Skeletal muscle satellite cell (primary cell): Measurements from ENCODE around the gene GFER.
"Not testable (repeated sequence)": the region's sequence is repeated elsewhere in the genome, so short reads cannot be mapped to it uniquely, and the experiment has no call there.

Experiments
- H3K27me3 ChIP-seq: 2 replicates; pipeline ENCODE4 v1.7.0; 2013; ENCODE audit warnings: low read length; ENCODE audit not compliant: control insufficient read depth, insufficient read depth
- H3K36me3 ChIP-seq: 2 replicates; pipeline ENCODE4 v1.7.0; 2013; ENCODE audit warnings: mild to moderate bottlenecking, control low read depth, low read length; ENCODE audit not compliant: insufficient read depth
- H3K4me1 ChIP-seq: 2 replicates; pipeline ENCODE4 v1.7.0; 2013; ENCODE audit warnings: low read length; ENCODE audit not compliant: control insufficient read depth, insufficient read depth
- H3K4me2 ChIP-seq: 2 replicates; pipeline ENCODE4 v1.7.0; 2013; ENCODE audit warnings: mild to moderate bottlenecking, low read length
- H3K4me3 ChIP-seq: 2 replicates; pipeline ENCODE4 v1.7.0; 2013; ENCODE audit warnings: low read length
- H3K9ac ChIP-seq: 2 replicates; pipeline ENCODE4 v1.7.0; 2013; ENCODE audit warnings: mild to moderate bottlenecking, low read depth, low read length, moderate library complexity
- H3K9me3 ChIP-seq: replicated peaks from 2 replicates; pipeline ENCODE4 v1.7.0; 2013; ENCODE audit warnings: mild to moderate bottlenecking, control low read depth, low read length

GFER gene

DNA sequence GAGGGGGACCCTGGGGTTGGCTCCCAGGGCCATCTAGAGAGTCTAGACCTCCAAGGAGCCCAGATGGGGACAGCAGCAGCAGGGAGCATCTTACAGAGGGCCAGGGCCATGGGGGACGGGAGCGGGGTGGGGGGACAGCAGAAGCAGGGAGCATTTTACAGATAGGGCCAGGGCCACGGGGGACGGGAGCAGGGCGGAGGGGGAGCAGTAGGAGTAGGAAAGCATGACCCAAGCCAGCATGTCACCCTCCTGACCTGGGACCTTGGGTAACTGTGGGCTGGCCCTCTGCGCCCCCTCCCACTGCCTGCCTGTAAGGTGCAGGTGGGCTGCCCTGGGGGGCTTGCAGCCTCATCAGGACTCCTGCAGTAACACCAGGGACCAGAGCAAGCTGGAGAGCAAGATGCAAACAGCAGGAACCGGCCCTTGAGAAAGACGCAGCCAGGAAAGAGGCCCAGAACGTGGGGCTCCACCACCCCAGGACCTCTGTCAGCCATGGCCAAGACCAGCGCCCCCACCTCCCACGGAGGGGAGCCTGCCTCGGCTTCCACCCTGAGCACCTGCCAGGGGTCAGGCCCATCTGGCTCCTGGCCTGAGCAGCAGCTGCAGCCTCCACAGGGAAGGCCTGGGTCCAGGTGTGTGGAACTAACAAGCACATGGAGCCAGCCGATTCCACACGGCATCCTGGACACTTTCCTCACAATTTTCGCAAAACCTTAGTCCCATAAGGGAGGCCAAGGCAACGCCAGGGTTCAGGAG lies 23.3 kb downstream of the GFER start:
- Histone ChIP-seq H3K9me3 (no peaks in the 10 kb centered on the region), H3K4me2 (peak overlapping the region; percentile 93), H3K9ac (peak overlapping the region; percentile 95), H3K4me3 (peak overlapping the region; percentile 74), H3K4me1 (peaks cover 58% of the 10 kb centered on the region), H3K27me3 (no peaks in the 10 kb centered on the region), H3K36me3 (peaks cover 14% of the 10 kb centered on the region)

DNA sequence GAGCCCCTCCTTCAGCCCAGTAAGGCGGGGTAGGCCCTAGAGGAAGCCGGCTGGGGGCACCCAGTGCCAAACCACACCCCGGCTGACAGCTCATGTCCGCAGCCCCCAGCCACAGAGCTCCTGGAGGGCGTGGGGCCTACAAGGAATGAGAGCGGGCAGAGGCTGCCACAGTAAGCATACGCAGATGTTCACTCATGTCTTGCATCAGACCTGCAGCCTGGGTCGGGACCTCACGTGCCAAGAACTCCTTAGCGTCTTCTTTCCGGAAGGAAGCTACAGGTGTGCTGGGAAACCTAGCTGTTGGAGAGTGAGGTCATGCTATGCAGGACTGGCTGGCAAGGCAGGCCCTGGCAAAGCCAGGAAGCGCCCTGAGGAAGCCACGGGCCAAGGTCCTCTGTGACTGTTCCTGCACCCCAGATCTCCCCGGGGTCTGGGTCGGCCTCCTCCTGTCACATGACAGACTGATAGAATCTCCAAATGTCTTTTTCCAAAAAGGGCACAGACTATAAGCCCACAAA lies 24.1 kb downstream of the GFER start:
- H3K36me3 ChIP-seq, result peaks cover 6% of the 10 kb centered on the region
- peak overlapping the region; percentile 74 for H3K4me3 ChIP-seq
- no peaks in the 10 kb centered on the region for H3K9me3 ChIP-seq
- peaks cover 58% of the 10 kb centered on the region for H3K4me1 ChIP-seq
- H3K4me2 ChIP-seq, result peak overlapping the region; percentile 93
- H3K9ac ChIP-seq, result peak overlapping the region; percentile 95
- no peaks in the 10 kb centered on the region for H3K27me3 ChIP-seq

DNA sequence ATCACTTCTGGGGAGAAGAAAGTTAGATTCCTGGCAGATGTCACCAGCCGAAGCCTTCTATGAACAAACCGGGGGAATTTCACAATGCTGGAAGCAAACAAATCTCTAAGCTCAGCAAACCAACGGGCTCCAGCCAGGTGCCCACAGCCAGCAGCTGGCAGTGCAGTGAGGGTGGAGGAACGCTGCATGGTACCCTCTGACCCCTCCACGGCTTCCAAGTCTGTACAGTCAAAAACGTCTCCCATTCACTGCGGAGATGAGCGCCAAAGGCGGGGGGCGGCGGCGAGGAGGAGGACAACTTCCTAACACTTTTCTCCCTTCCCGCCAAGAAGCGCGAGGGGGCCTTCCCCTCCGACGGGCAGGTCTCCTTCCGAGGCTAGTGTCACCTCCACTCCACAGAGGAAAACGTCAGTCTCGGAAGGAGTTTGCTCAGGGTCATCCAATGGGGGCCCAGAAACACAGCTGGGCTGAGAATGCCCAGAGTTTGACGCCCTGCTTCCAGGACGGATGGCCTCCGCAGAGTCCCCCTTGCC lies 24.7 kb downstream of the GFER start:
- no peaks in the 10 kb centered on the region for H3K27me3 ChIP-seq
- H3K36me3 ChIP-seq, result peaks cover under 1% of the 10 kb centered on the region
- H3K4me3 ChIP-seq, result peak overlapping the region; percentile 74
- peak overlapping the region; percentile 93 for H3K4me2 ChIP-seq
- H3K9ac ChIP-seq, result peak overlapping the region; percentile 95
- no peaks in the 10 kb centered on the region for H3K9me3 ChIP-seq
- peaks cover 58% of the 10 kb centered on the region for H3K4me1 ChIP-seq

DNA sequence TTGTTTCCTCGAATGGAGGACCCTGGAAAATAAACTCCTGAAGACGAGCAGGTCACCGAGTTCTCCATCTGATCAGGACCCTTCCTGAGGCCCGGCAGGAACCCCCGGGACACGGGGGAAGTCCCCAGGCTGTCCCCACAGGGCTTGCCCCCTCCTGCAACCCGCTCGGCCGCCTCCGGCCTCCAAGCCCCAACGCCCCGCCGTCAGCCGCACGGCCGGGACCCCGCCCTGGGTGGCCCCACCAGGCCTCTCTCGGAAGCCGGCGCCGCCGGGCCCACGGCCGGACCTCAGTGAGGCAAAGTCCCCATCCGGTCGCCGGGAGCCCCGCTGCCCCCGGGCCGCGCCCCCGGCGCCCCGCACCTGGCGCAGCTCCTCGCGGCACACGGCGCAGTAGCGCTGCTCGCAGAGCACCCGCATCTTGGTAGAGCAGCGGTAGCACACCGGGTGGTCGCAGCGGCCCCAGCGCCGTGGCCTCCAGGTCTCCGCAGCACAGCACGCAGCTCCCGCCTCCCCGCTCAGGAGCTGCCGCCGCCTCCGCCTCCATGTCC lies 25.2 kb downstream of the GFER start:
- no peaks in the 10 kb centered on the region for H3K36me3 ChIP-seq
- H3K9ac ChIP-seq, result peak overlapping the region; percentile 95
- H3K27me3 ChIP-seq, result no peaks in the 10 kb centered on the region
- peak overlapping the region; percentile 74 for H3K4me3 ChIP-seq
- H3K4me1 ChIP-seq, result peaks cover 54% of the 10 kb centered on the region
- no peaks in the 10 kb centered on the region for H3K9me3 ChIP-seq
- H3K4me2 ChIP-seq, result peak overlapping the region; percentile 93

DNA sequence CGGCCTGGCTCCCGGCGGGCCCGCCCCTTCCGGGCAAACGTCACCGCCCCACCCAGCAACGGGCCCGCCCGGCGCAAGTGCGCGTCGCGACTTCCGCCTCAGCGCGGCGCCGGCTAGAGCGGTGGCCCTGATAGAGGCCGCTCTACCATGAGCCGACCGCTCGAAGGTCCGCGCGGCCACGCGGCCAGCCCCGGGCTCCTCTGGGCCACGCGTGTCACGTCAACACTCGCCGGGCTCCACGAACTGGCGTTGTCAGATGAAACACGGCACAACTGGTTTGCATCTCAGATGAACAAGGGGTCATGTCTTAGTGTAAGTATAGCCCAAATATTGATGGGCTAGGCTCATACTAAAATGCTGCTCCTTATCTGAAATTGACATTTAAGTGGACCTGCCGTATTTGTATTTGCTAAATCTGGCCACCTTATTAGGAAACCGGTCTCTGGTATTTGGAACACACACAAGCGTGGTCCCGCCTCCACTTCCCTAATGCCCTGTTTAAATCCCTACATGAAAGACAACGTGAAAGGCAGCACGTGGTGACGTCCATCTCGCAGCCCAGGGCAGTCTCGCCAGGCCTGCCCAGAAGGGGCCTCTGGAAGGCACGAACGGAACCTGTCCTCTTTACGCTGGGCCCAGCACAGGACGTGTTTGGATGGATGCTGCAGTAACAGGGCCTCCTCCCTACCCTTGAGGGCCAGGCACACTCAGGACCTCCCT lies 26.0 kb downstream of the GFER start, which contains the start of gene ZNF598:
Gene ZNF598, minus strand, starts transcription at position 31 of the 720 bp plus-strand sequence.
- Histone ChIP-seq H3K36me3 (no peaks in the 10 kb centered on the region), H3K9ac (peak within 1 kb of the TSS; percentile 95), H3K4me2 (peak within 1 kb of the TSS; percentile 93), H3K9me3 (no peaks in the 10 kb centered on the region), H3K27me3 (no peaks in the 10 kb centered on the region), H3K4me3 (peak within 1 kb of the TSS; percentile 74), H3K4me1 (peaks cover 47% of the 10 kb centered on the region)

DNA sequence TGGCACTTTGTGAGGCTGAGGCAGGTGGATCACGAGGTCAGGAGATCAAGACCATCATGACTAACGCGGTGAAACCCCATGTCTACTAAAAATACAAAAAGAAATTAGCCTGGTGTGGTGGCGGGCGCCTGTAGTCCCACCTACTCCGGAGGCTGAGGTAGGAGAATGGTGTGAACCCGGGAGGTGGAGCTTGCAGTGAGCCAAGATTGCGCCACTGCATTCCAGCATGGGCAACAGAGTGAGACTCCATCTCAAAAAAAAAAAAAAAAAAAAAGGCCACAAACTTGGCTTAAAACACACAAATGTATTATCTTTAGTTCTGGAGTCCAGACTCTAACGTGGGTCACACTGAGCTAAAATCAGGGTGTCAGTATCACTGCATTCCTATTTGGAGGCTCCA lies 27.7 kb downstream of the GFER start:
- not testable (repeated sequence) for H3K36me3 ChIP-seq, H3K9ac ChIP-seq, H3K4me3 ChIP-seq, H3K9me3 ChIP-seq, H3K27me3 ChIP-seq, H3K4me2 ChIP-seq
- peaks cover 30% of the 10 kb centered on the region for H3K4me1 ChIP-seq

DNA sequence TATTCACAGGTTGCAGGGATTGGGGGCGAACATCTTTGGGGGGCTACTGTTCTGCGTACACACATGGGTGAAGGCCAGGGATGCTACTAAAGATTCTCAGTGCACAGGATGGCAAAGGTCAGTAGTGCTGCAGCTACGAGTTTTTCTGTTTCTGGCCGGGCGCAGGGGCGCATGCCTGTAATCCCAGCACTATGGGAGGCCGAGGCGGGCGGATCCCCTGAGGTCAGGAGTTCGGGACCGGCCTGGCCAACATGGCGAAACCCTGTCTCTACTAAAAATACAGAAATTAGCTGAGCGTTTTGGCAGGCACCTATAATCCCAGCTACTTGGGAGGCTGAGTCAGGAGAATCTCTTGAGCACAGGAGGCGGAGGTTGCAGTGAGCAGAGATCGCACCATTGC lies 29.5 kb downstream of the GFER start:
- Histone ChIP-seq H3K4me1 (peaks cover 11% of the 10 kb centered on the region), H3K9me3 (no peaks in the 10 kb centered on the region), H3K27me3 (no peaks in the 10 kb centered on the region), H3K4me2 (no peak overlapping the region), H3K9ac (no peak overlapping the region), H3K36me3 (no peaks in the 10 kb centered on the region), H3K4me3 (no peak overlapping the region)

DNA sequence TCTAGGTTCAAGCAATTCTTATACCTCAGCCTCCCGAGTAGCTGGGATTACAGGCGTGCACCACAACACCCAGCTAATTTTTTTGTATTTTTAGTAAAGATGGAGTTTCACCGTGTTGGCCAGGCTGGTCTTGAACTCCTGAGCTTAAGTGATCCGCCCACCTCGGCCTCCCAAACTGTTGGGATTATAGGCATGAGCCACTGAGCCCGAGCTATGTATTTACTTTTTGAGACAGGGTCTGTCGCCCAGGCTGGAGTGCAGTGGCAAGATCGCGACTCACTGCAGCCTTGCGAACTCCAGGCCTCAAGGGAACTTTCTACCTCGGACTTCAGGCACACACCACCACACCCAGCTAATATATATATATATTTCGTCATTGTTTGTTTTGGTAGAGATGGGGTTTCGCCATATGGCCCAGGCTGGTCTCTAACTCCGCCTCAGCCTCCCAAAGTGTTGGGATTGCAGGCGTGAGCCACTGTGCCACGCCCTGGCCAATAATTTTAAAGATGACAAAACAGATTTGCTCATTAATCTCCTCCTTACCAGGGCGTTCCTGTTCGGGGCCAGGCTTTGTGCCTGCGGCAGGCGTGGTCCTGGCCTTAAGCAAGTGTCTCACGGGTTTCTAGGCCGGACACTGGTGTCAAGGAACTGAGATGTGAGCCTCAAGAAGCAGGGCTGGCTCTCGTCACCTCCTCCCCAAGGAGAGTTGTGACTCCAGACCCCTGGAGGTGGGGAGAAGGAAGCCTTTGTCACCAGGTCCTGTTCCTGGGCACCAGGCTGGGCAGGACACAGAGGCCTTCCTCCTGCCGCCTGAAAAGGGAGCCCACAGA lies 31.3 kb downstream of the GFER start:
- H3K4me1 ChIP-seq, result peaks cover 15% of the 10 kb centered on the region
- no peak overlapping the region for H3K9ac ChIP-seq
- no peaks in the 10 kb centered on the region for H3K36me3 ChIP-seq
- H3K9me3 ChIP-seq, result no peaks in the 10 kb centered on the region
- H3K4me3 ChIP-seq, result no peak overlapping the region
- peaks cover 2% of the 10 kb centered on the region for H3K27me3 ChIP-seq
- H3K4me2 ChIP-seq, result no peak overlapping the region

DNA sequence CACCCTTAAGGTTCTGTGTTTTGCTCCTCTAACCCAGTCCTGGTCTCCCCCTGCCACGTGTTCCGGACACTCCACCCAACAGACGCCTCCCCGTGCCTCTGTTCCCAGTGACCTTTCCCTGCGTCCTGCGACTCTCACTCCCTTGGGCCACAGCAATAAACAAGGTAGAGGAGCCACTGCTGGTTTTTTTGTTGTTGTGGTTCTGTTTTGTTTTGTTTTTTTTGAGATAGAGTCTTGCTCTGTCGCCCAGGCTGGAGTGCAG lies 31.9 kb downstream of the GFER start:
- peaks cover 3% of the 10 kb centered on the region for H3K27me3 ChIP-seq
- no peak overlapping the region for H3K9ac ChIP-seq
- H3K4me1 ChIP-seq, result peaks cover 15% of the 10 kb centered on the region

DNA sequence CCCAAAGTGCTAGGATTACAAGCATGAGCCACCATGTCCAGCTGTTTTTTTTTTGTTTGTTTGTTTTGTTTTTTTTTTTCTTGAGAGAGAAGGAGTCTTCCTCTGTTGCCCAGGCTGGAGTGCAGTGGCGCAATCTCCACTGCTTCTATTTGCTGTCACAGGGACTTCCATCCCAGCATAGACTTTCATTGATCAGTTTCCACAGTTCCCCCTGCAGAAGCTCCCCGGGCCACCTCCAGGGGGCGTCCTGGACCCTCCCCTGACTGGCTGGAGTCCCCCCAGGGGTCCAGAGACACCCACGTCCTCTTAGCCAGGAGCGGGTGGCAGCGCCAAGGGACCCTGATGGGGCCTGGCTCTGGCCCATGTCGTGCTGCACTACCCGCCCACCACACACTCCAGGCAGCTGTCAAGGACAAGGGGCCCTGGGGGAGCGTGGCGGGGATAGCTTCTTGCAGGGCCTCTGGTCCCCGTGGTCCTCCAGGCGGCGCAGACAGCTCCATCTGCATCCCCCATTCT lies 32.5 kb downstream of the GFER start:
- Histone ChIP-seq H3K4me3 (no peak overlapping the region), H3K36me3 (no peaks in the 10 kb centered on the region), H3K9me3 (no peaks in the 10 kb centered on the region), H3K9ac (no peak overlapping the region), H3K4me2 (no peak overlapping the region), H3K27me3 (peaks cover 3% of the 10 kb centered on the region), H3K4me1 (peaks cover 15% of the 10 kb centered on the region)

More for the DNA sequence above, 31.9 kb downstream of the GFER start:
- Histone ChIP-seq H3K9me3 (no peaks in the 10 kb centered on the region), H3K4me2 (no peak overlapping the region), H3K4me3 (no peak overlapping the region), H3K36me3 (no peaks in the 10 kb centered on the region)

DNA sequence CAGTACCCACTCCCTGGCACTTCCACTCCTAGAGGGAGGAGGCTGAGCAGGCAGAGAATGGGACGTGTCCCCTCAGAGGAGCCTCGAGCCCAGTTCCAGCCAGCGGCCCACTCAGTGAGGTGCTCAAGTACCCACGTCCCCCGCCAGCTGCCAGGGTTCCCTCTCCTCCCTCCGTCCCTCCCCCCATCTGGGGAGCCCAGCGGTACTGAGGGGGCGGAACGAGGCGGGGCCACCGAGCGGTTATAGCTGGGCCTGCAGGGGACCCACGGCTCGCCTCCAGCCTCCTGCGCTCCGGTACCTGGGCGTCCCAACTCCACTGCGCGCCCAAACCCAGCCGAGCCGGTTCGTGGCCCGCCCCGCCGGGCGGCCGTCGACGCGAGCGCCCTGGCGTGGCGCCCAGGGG lies 35.5 kb downstream of the GFER start, which contains the start of gene NPW:
Gene NPW, plus strand, starts transcription at position 268 of the 403 bp plus-strand sequence.
- Histone ChIP-seq H3K27me3 (peaks cover 3% of the 10 kb centered on the region), H3K4me1 (peaks cover 27% of the 10 kb centered on the region), H3K9me3 (no peaks in the 10 kb centered on the region), H3K4me2 (peak within 1 kb of the TSS; percentile 73), H3K4me3 (peak within 1 kb of the TSS; percentile 45), H3K36me3 (no peaks in the 10 kb centered on the region), H3K9ac (no peak within 1 kb of the TSS)
